Liver (tissue), 9 donors: ENCODE results near the gene KRTAP4-4. TPM values are rescaled to one million over a fixed set of nuclear protein-coding genes. Genes with fewer than 3 reads are reported as not detected.

ENCODE experiments used
- DNase-seq: peaks from one replicate; pipeline ENCODE4 v3.0.0-alpha.2; 2017; ENCODE audit warnings: low spot score
- H3K27ac ChIP-seq, 2 donors: one replicate each; pipeline ENCODE4 v1.7.0; 2013; ENCODE audit warnings: inconsistent platforms in 2 of 2, low read length in 2 of 2, control low read depth in 1 of 2, low read depth in 1 of 2, mild to moderate bottlenecking in 1 of 2
- H3K27me3 ChIP-seq, 4 donors: one replicate each; pipeline versions ENCODE4 v1.6.1 to v1.7.0; 2013; ENCODE audit warnings: low read length in 3 of 4, inconsistent platforms in 1 of 4, mild to moderate bottlenecking in 1 of 4, moderate library complexity in 1 of 4; ENCODE audit not compliant: control insufficient read depth in 4 of 4, insufficient read depth in 4 of 4
- H3K36me3 ChIP-seq, 4 donors: one replicate each; pipeline versions ENCODE4 v1.6.1 to v1.7.0; 2013; ENCODE audit warnings: low read length in 3 of 4, mild to moderate bottlenecking in 3 of 4, low read depth in 1 of 4, moderate library complexity in 1 of 4; ENCODE audit not compliant: control insufficient read depth in 4 of 4, insufficient read depth in 3 of 4
- H3K4me1 ChIP-seq, 4 donors: one replicate each; pipeline versions ENCODE4 v1.6.1 to v1.7.0; 2013; ENCODE audit warnings: low read length in 3 of 4, mild to moderate bottlenecking in 3 of 4, moderate library complexity in 1 of 4; ENCODE audit not compliant: control insufficient read depth in 4 of 4, insufficient read depth in 4 of 4
- H3K4me3 ChIP-seq, 3 donors: one replicate each; pipeline versions ENCODE4 v1.6.1 to v1.7.0; 2013; ENCODE audit warnings: low read length in 3 of 3, control low read depth in 1 of 3, low read depth in 1 of 3, mild to moderate bottlenecking in 1 of 3
- H3K9ac ChIP-seq, 2 donors: one replicate each; pipeline ENCODE4 v1.7.0; 2013; ENCODE audit warnings: low read length in 2 of 2, mild to moderate bottlenecking in 2 of 2, moderate library complexity in 2 of 2, control low read depth in 1 of 2, low read depth in 1 of 2
- H3K9me3 ChIP-seq, 4 donors: one replicate each; pipeline versions ENCODE4 v1.6.1 to v1.7.0; 2013; ENCODE audit warnings: low read length in 3 of 4; ENCODE audit not compliant: control insufficient read depth in 4 of 4
- EGR1 ChIP-seq, 2 donors: IDR thresholded peaks; 2 replicates each; pipeline ENCODE4 v1.6.1; 2016 to 2018; ENCODE audit warnings: antibody characterized with exemption in 2 of 2, low read depth in 2 of 2
- FOXA1 ChIP-seq: IDR thresholded peaks from 2 replicates; pipeline ENCODE4 v1.6.1; 2016; ENCODE audit warnings: antibody characterized with exemption
- GABPA ChIP-seq, 2 donors: IDR thresholded peaks in 1 of 2; conservative IDR thresholded peaks in 1 of 2; 2 replicates each; pipeline ENCODE4 v1.6.1; 2016; ENCODE audit warnings: antibody characterized with exemption in 2 of 2, mild to moderate bottlenecking in 1 of 2, moderate library complexity in 1 of 2
- HNF4A ChIP-seq, 2 donors: conservative IDR thresholded peaks; 2 replicates each; pipeline ENCODE4 v1.6.1; 2016; ENCODE audit warnings: antibody characterized with exemption in 2 of 2, mild to moderate bottlenecking in 2 of 2
- HNF4G ChIP-seq: IDR thresholded peaks from 2 replicates; pipeline ENCODE4 v1.6.1; 2016; ENCODE audit warnings: antibody characterized with exemption
- JUND ChIP-seq, 2 donors: IDR thresholded peaks; 2 replicates each; pipeline ENCODE4 v1.6.1; 2016; ENCODE audit warnings: antibody characterized with exemption in 2 of 2
- NR2F2 ChIP-seq: IDR thresholded peaks from 2 replicates; pipeline ENCODE4 v1.6.1; 2016; ENCODE audit warnings: antibody characterized with exemption
- RAD21 ChIP-seq, 2 donors: IDR thresholded peaks; 2 replicates each; pipeline ENCODE4 v1.6.1; 2016; ENCODE audit warnings: antibody characterized with exemption in 2 of 2, mild to moderate bottlenecking in 2 of 2
- RXRA ChIP-seq, 2 donors: IDR thresholded peaks; 2 replicates each; pipeline ENCODE4 v1.6.1; 2017 to 2018; ENCODE audit warnings: antibody characterized with exemption in 2 of 2, mild to moderate bottlenecking in 1 of 2
- SP1 ChIP-seq: IDR thresholded peaks from 2 replicates; pipeline ENCODE4 v1.6.1; 2018; ENCODE audit warnings: antibody characterized with exemption, mild to moderate bottlenecking
- TAF1 ChIP-seq: conservative IDR thresholded peaks from 2 replicates; pipeline ENCODE4 v1.6.1; 2016; ENCODE audit warnings: antibody characterized with exemption, mild to moderate bottlenecking
- YY1 ChIP-seq: IDR thresholded peaks from 2 replicates; pipeline ENCODE4 v1.6.1; 2016; ENCODE audit warnings: antibody characterized with exemption, mild to moderate bottlenecking
- WGBS: extraction: QIAGEN DNeasy Blood & Tissue Kit; methylation state at CpG from one replicate; pipeline ENCODE4 v1.1.7; 2013; 5-methylcytosine and 5-hydroxymethylcytosine counted together
- polyA plus RNA-seq, 2 donors: library from polyadenylated mRNA; stranded (reverse) in 1 of 2; unstranded in 1 of 2; fragments of 200-250 nt in 1 of 2; fragments of >200 nt in 1 of 2; fragmentation: Nextera tagmentation in 1 of 2; extraction: Ambion mirVana in 1 of 2; gene quantifications; one replicate each; pipeline versions ENCODE4 v1.2.1 to v1.2.3, GENCODE V29; 2013 to 2015
- total RNA-seq, 2 donors: library from RNA; depleted of rRNA; stranded (reverse); fragments of >200 nt; gene quantifications; one replicate each; pipeline ENCODE4 v1.2.3, GENCODE V29; 2014
- TF ChIP-seq, protein P1 (sequence below): IDR thresholded peaks from 2 replicates; pipeline ENCODE4 v1.6.1; 2016; ENCODE audit warnings: antibody characterized with exemption
- TF ChIP-seq, protein P2 (sequence below): IDR thresholded peaks from 2 replicates; pipeline ENCODE4 v1.6.1; 2016; ENCODE audit warnings: antibody characterized with exemption, mild to moderate bottlenecking
- TF ChIP-seq, protein P3 (sequence below): IDR thresholded peaks from 2 replicates; pipeline ENCODE4 v1.6.1; 2016; ENCODE audit warnings: antibody characterized with exemption
- TF ChIP-seq, protein P4 (sequence below): IDR thresholded peaks from 2 replicates; pipeline ENCODE4 v1.6.1; 2016; ENCODE audit warnings: antibody characterized with exemption
- TF ChIP-seq, protein P5 (sequence below): fragments of 150-350 bp; IDR thresholded peaks from 2 replicates; pipeline ENCODE4 v1.5.1; 2017; ENCODE audit warnings: improper control_type of control experiment, low read depth, low read length; ENCODE audit not compliant: missing input control
- donor health status: healthy.
- donor health status: healthy.
- donor health status: healthy.
- donor health status: healthy.
- donor health status: healthy.

Gene KRTAP4-4
- total and polyA plus RNA-seq, 4 donors = not detected

DNA sequence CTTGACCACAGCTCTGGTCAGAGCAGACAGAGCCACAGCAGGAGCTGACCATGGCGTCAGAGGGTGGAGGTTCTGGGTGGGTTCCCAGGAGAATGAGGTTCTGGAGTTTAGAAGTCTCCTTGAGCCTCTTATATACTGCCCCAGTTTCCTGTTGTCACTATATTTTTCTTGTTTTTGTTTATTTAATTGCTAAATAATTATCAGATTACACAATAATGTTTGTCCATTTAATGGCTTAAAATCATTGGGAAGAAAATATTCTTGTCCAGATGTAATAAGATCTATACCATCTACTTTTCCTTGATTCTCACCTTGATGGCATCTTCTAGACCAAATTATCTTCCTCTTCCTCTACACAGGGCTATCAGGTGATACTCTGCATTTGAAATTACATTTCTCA, 7.6 kb upstream of the KRTAP4-4 start, which contains the start of gene KRTAP4-3:
TSS of gene KRTAP4-3 (minus strand) at position 101 of the 400 bp plus-strand sequence. CDS start at position 52, 49 bp downstream.
- no peak for TF ChIP-seq RAD21 (IDR thresholded peaks at IDR 0.05)
- TF ChIP-seq, protein P1, sequence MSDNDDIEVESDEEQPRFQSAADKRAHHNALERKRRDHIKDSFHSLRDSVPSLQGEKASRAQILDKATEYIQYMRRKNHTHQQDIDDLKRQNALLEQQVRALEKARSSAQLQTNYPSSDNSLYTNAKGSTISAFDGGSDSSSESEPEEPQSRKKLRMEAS = no peak
- TF ChIP-seq HNF4A (conservative IDR thresholded peaks at IDR 0.05) = no peak
- no peak for TF ChIP-seq TAF1
- TF ChIP-seq RXRA (IDR thresholded peaks at IDR 0.05) = no peak
- TF ChIP-seq GABPA (IDR thresholded peaks at IDR 0.05 in 1 of 2, conservative IDR thresholded peaks at IDR 0.05 in 1 of 2) = no peak
- TF ChIP-seq, protein P2, sequence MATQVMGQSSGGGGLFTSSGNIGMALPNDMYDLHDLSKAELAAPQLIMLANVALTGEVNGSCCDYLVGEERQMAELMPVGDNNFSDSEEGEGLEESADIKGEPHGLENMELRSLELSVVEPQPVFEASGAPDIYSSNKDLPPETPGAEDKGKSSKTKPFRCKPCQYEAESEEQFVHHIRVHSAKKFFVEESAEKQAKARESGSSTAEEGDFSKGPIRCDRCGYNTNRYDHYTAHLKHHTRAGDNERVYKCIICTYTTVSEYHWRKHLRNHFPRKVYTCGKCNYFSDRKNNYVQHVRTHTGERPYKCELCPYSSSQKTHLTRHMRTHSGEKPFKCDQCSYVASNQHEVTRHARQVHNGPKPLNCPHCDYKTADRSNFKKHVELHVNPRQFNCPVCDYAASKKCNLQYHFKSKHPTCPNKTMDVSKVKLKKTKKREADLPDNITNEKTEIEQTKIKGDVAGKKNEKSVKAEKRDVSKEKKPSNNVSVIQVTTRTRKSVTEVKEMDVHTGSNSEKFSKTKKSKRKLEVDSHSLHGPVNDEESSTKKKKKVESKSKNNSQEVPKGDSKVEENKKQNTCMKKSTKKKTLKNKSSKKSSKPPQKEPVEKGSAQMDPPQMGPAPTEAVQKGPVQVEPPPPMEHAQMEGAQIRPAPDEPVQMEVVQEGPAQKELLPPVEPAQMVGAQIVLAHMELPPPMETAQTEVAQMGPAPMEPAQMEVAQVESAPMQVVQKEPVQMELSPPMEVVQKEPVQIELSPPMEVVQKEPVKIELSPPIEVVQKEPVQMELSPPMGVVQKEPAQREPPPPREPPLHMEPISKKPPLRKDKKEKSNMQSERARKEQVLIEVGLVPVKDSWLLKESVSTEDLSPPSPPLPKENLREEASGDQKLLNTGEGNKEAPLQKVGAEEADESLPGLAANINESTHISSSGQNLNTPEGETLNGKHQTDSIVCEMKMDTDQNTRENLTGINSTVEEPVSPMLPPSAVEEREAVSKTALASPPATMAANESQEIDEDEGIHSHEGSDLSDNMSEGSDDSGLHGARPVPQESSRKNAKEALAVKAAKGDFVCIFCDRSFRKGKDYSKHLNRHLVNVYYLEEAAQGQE = no peak
- TF ChIP-seq, protein P3, sequence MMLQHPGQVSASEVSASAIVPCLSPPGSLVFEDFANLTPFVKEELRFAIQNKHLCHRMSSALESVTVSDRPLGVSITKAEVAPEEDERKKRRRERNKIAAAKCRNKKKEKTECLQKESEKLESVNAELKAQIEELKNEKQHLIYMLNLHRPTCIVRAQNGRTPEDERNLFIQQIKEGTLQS = no peak
- TF ChIP-seq, protein P4, sequence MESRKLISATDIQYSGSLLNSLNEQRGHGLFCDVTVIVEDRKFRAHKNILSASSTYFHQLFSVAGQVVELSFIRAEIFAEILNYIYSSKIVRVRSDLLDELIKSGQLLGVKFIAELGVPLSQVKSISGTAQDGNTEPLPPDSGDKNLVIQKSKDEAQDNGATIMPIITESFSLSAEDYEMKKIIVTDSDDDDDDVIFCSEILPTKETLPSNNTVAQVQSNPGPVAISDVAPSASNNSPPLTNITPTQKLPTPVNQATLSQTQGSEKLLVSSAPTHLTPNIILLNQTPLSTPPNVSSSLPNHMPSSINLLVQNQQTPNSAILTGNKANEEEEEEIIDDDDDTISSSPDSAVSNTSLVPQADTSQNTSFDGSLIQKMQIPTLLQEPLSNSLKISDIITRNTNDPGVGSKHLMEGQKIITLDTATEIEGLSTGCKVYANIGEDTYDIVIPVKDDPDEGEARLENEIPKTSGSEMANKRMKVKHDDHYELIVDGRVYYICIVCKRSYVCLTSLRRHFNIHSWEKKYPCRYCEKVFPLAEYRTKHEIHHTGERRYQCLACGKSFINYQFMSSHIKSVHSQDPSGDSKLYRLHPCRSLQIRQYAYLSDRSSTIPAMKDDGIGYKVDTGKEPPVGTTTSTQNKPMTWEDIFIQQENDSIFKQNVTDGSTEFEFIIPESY = no peak
- TF ChIP-seq YY1 = no peak
- no peak for TF ChIP-seq NR2F2
- Histone ChIP-seq H3K27ac (no peak within 1 kb of the TSS), H3K4me3 (no peak within 1 kb of the TSS), H3K9ac (no peak within 1 kb of the TSS), H3K4me1 (no peaks in the 10 kb centered on the region), H3K27me3 (no peaks in the 10 kb centered on the region), H3K36me3 (no peaks in the 10 kb centered on the region), H3K9me3 (no peaks in the 10 kb centered on the region)
- 72% methylated on average over 1 of the region's 1 CpG for WGBS
- no peak for DNase-seq

DNA sequence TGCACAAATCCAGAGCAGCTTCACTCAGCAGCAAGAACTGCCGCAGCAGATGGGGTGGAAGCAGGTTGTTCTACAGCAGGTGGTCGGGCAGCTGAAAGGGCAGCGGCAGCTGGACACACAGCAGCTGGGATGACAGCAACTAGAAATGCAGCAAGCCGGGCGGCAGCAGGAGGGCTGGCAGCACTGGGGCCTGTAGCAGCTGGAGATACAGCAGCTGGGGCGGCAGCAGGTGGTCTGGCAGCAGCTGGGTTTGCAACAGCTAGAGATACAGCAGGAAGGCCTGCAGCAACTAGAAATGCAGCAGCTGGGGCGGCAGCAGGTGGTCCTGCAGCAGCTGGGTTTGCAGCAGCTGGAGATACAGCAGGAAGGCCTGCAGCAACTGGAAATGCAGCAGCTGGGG, 7.0 kb upstream of the KRTAP4-4 start:
- WGBS = 79% methylated on average over 7 of the region's 7 CpGs
- Histone ChIP-seq H3K4me1 (no peaks in the 10 kb centered on the region), H3K27me3 (no peaks in the 10 kb centered on the region), H3K27ac (no peak overlapping the region), H3K4me3 (no peak overlapping the region), H3K9ac (no peak overlapping the region), H3K36me3 (no peaks in the 10 kb centered on the region), H3K9me3 (no peaks in the 10 kb centered on the region)
- DNase-seq = no peak
- TF ChIP-seq NR2F2 = no peak
- TF ChIP-seq, protein P4 = no peak
- TF ChIP-seq, protein P3 = no peak
- no peak for TF ChIP-seq EGR1 (IDR thresholded peaks at IDR 0.05; ENCODE audit: low read depth in 2 of 2)
- no peak for TF ChIP-seq TAF1
- no peak for TF ChIP-seq HNF4A (conservative IDR thresholded peaks at IDR 0.05)
- TF ChIP-seq, protein P5, sequence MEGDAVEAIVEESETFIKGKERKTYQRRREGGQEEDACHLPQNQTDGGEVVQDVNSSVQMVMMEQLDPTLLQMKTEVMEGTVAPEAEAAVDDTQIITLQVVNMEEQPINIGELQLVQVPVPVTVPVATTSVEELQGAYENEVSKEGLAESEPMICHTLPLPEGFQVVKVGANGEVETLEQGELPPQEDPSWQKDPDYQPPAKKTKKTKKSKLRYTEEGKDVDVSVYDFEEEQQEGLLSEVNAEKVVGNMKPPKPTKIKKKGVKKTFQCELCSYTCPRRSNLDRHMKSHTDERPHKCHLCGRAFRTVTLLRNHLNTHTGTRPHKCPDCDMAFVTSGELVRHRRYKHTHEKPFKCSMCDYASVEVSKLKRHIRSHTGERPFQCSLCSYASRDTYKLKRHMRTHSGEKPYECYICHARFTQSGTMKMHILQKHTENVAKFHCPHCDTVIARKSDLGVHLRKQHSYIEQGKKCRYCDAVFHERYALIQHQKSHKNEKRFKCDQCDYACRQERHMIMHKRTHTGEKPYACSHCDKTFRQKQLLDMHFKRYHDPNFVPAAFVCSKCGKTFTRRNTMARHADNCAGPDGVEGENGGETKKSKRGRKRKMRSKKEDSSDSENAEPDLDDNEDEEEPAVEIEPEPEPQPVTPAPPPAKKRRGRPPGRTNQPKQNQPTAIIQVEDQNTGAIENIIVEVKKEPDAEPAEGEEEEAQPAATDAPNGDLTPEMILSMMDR = no peak
- TF ChIP-seq JUND (IDR thresholded peaks at IDR 0.05) = no peak
- TF ChIP-seq, protein P1 = no peak
- no peak for TF ChIP-seq SP1
- no peak for TF ChIP-seq HNF4G
- no peak for TF ChIP-seq RAD21 (IDR thresholded peaks at IDR 0.05)
- TF ChIP-seq FOXA1 = no peak
- TF ChIP-seq YY1 = no peak
- TF ChIP-seq, protein P2 = no peak
- no peak for TF ChIP-seq RXRA (IDR thresholded peaks at IDR 0.05)
